HEK293 (cell line): ENCODE measurements around the gene STRBP.
"Not testable (repeated sequence)": the region's sequence is repeated elsewhere in the genome, so short reads cannot be mapped to it uniquely, and the experiment has no call there.

Experiments
- CTCF ChIA-PET: fragments of 350-600 bp; formaldehyde crosslinking; extraction: SDS; loops from one replicate; lab custom pipeline; 2021; ENCODE audit warnings: antibody characterized with exemption; lab: Yijun Ruan, JAX
- POLR2A ChIA-PET: fragments of 300-600 bp; formaldehyde crosslinking; extraction: SDS; loops from one replicate; lab custom pipeline; 2020; ENCODE audit warnings: antibody characterized with exemption, inconsistent platforms; lab: Yijun Ruan, JAX
- H3K27ac ChIP-seq: fragments of 200-500 bp; sonication (Bioruptor generic); 2 replicates; pipeline ENCODE4 v1.5.1; 2014; ENCODE audit warnings: low read depth, low read length, control low read depth, inconsistent platforms; ENCODE audit errors: extremely low read depth
- H3K36me3 ChIP-seq, 2 experiments: fragments of 200-500 bp in 1 of 2; sonication (Bioruptor generic) in 1 of 2; 1 replicate in 1 of 2; 2 replicates in 1 of 2; pipeline ENCODE4 v1.5.1; 2014 to 2017; ENCODE audit warnings: inconsistent platforms in 2 of 2, low read length in 2 of 2; ENCODE audit not compliant: control insufficient read depth in 2 of 2, insufficient read depth in 1 of 2
- H3K4me1 ChIP-seq: fragments of 200-500 bp; sonication (Bioruptor generic); 2 replicates; pipeline ENCODE4 v1.5.1; 2014; ENCODE audit warnings: mild to moderate bottlenecking, low read length, inconsistent platforms; ENCODE audit not compliant: control insufficient read depth, insufficient read depth
- H3K4me3 ChIP-seq: 2 replicates; pipeline ENCODE4 v1.5.1; 2011; ENCODE audit warnings: low read depth, mild to moderate bottlenecking, control low read depth, low read length, moderate library complexity
- H3K9me3 ChIP-seq: fragments of 200-500 bp; sonication (Bioruptor generic); 2 replicates; pipeline ENCODE4 v1.5.1; 2014; ENCODE audit warnings: low read depth, low read length, inconsistent platforms; ENCODE audit not compliant: control insufficient read depth, insufficient read depth
- MZF1 ChIP-seq: fragments of 450-650 bp; formaldehyde crosslinking; IDR thresholded peaks from 2 replicates; pipeline ENCODE4 v1.5.1; 2017; ENCODE audit warnings: missing biosample characterization, missing genetic modification characterization, borderline replicate concordance
- SALL2 ChIP-seq: fragments of 450-650 bp; formaldehyde crosslinking; IDR thresholded peaks from 2 replicates; pipeline ENCODE4 v1.5.0; 2017; ENCODE audit warnings: missing biosample characterization, mild to moderate bottlenecking, missing genetic modification characterization, borderline replicate concordance
- ZBTB17 ChIP-seq: fragments of 450-650 bp; formaldehyde crosslinking; IDR thresholded peaks from 2 replicates; pipeline ENCODE4 v1.5.1; 2016; ENCODE audit warnings: missing biosample characterization, missing genetic modification characterization
- ZBTB7A ChIP-seq: fragments of 450-650 bp; formaldehyde crosslinking; IDR thresholded peaks from 2 replicates; pipeline ENCODE4 v1.5.1; 2016; ENCODE audit warnings: low read depth, missing biosample characterization, missing genetic modification characterization
- ZNF121 ChIP-seq: fragments of 450-650 bp; formaldehyde crosslinking; IDR thresholded peaks from 2 replicates; pipeline ENCODE4 v1.5.1; 2016; ENCODE audit warnings: missing biosample characterization, missing genetic modification characterization
- ZNF585B ChIP-seq: fragments of 450-650 bp; formaldehyde crosslinking; IDR thresholded peaks from 2 replicates; pipeline ENCODE4 v1.5.1; 2016; ENCODE audit warnings: missing biosample characterization, missing genetic modification characterization
- ZNF792 ChIP-seq: fragments of 450-650 bp; formaldehyde crosslinking; IDR thresholded peaks from 2 replicates; pipeline ENCODE4 v1.5.1; 2016; ENCODE audit warnings: missing biosample characterization, missing genetic modification characterization
- TF ChIP-seq, protein P1 (sequence below): fragments of 450-650 bp; formaldehyde crosslinking; optimal IDR thresholded peaks from 2 replicates; pipeline ENCODE3; 2016; ENCODE audit warnings: missing biosample characterization, mild to moderate bottlenecking, missing genetic modification characterization
- TF ChIP-seq, protein P2 (sequence below): fragments of 450-650 bp; formaldehyde crosslinking; IDR thresholded peaks from 2 replicates; pipeline ENCODE4 v1.5.1; 2016; ENCODE audit warnings: missing biosample characterization, missing genetic modification characterization
- TF ChIP-seq, protein P3 (sequence below): fragments of 450-650 bp; formaldehyde crosslinking; IDR thresholded peaks from 2 replicates; pipeline ENCODE4 v1.5.1; 2016; ENCODE audit warnings: missing biosample characterization, missing genetic modification characterization
- TF ChIP-seq, protein P4 (sequence below): fragments of 450-650 bp; formaldehyde crosslinking; IDR thresholded peaks from 2 replicates; pipeline ENCODE4 v1.5.1; 2016; ENCODE audit warnings: missing biosample characterization, missing genetic modification characterization

STRBP gene

DNA sequence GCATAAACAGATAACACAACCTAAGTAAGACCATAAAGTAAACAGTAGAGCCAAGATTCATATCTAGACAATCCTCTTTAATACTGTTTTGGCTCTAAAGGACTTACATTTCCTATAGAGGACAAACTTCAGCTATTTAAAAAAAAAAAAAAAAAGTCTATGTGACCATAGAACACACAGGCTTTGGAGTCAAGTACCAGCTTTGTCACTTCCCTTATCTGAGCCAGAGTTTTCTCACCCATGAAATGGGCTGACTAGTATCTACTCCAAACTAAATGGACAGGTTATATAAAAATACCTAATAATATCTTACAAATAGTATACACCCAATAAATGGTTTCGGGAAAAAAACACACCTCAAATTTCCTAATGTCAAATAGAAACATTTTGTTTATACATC lies 81.3 kb downstream of the STRBP start (continued):
- TF ChIP-seq, protein P1, sequence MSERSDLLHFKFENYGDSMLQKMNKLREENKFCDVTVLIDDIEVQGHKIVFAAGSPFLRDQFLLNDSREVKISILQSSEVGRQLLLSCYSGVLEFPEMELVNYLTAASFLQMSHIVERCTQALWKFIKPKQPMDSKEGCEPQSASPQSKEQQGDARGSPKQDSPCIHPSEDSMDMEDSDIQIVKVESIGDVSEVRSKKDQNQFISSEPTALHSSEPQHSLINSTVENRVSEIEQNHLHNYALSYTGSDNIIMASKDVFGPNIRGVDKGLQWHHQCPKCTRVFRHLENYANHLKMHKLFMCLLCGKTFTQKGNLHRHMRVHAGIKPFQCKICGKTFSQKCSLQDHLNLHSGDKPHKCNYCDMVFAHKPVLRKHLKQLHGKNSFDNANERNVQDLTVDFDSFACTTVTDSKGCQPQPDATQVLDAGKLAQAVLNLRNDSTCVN (tag by site-specific recombination): no peak
- TF ChIP-seq SALL2 (tag by site-specific recombination): no peak
- no peak for TF ChIP-seq MZF1 (tag by site-specific recombination)
- TF ChIP-seq, protein P2, sequence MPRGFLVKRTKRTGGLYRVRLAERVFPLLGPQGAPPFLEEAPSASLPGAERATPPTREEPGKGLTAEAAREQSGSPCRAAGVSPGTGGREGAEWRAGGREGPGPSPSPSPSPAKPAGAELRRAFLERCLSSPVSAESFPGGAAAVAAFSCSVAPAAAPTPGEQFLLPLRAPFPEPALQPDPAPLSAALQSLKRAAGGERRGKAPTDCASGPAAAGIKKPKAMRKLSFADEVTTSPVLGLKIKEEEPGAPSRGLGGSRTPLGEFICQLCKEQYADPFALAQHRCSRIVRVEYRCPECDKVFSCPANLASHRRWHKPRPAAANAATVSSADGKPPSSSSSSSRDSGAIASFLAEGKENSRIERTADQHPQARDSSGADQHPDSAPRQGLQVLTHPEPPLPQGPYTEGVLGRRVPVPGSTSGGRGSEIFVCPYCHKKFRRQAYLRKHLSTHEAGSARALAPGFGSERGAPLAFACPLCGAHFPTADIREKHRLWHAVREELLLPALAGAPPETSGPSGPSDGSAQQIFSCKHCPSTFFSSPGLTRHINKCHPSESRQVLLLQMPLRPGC: no peak
- TF ChIP-seq ZNF792: no peak

DNA sequence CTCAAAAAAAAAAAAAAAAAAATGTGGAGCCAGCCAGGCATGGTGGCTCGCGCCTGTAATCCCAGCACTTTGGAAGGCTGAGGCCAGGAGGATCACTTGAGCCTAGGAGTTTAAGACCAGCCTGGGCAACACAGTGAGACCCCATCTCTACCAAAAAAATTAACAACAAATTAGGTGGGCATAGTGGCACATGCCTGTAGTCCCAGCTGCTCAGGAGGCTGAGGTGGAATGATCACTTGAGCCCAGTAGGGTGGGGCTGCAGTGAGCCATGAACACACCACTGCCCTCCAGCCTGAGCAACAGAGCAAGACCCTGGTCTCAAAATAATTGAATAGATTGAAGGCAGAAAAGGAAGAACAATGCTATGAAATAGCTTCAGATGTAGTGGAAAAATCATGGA lies 82.4 kb downstream of the STRBP start:
- TF ChIP-seq ZNF121 (tag by site-specific recombination): peak; percentile 84
- H3K4me3 ChIP-seq, H3K9me3 ChIP-seq, POLR2A ChIA-PET, H3K27ac ChIP-seq, H3K4me1 ChIP-seq, H3K36me3 ChIP-seq: not testable (repeated sequence)
- CTCF ChIA-PET: interaction anchor here (0.6 to 1.0 kb wide), 2 partner anchors 15 to 40 kb away, joined by 3 to 4 read pairs; no protein-coding TSS in a partner anchor

DNA sequence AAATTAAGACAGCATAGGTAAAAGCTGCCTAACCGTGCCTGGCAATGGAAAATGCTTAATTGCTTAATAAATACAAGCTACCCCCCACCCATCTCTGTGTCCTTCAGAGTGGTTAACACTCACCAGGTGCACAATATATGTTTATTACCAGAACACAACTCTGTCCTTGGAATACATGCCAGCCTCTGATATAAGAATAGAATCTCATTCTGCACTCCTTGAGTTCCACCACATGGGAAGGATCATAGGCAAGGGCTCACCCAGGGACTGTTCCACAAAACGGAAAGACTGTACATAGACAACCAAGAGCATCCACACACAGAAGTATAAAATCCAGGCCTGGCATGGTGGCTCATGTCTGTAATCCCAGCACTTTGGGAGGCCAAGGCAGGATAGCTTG lies 91.4 kb downstream of the STRBP start:
- POLR2A ChIA-PET: no interaction called here
- Histone ChIP-seq H3K9me3 (no peaks in the 10 kb centered on the region), H3K27ac (no peak overlapping the region), H3K4me3 (no peak overlapping the region), H3K36me3 (peaks cover 0 to 9% of the 10 kb centered on the region in 2 experiments; a peak in 1 of 3 replicates), H3K4me1 (no peaks in the 10 kb centered on the region)
- CTCF ChIA-PET: interaction anchor here (0.9 kb wide), 1 partner anchor 38 kb away, joined by 4 read pairs; no protein-coding TSS in a partner anchor
- TF ChIP-seq, protein P3, sequence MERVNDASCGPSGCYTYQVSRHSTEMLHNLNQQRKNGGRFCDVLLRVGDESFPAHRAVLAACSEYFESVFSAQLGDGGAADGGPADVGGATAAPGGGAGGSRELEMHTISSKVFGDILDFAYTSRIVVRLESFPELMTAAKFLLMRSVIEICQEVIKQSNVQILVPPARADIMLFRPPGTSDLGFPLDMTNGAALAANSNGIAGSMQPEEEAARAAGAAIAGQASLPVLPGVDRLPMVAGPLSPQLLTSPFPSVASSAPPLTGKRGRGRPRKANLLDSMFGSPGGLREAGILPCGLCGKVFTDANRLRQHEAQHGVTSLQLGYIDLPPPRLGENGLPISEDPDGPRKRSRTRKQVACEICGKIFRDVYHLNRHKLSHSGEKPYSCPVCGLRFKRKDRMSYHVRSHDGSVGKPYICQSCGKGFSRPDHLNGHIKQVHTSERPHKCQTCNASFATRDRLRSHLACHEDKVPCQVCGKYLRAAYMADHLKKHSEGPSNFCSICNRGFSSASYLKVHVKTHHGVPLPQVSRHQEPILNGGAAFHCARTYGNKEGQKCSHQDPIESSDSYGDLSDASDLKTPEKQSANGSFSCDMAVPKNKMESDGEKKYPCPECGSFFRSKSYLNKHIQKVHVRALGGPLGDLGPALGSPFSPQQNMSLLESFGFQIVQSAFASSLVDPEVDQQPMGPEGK (tag by site-specific recombination): no peak
- no peak for TF ChIP-seq ZNF585B (tag by site-specific recombination)

DNA sequence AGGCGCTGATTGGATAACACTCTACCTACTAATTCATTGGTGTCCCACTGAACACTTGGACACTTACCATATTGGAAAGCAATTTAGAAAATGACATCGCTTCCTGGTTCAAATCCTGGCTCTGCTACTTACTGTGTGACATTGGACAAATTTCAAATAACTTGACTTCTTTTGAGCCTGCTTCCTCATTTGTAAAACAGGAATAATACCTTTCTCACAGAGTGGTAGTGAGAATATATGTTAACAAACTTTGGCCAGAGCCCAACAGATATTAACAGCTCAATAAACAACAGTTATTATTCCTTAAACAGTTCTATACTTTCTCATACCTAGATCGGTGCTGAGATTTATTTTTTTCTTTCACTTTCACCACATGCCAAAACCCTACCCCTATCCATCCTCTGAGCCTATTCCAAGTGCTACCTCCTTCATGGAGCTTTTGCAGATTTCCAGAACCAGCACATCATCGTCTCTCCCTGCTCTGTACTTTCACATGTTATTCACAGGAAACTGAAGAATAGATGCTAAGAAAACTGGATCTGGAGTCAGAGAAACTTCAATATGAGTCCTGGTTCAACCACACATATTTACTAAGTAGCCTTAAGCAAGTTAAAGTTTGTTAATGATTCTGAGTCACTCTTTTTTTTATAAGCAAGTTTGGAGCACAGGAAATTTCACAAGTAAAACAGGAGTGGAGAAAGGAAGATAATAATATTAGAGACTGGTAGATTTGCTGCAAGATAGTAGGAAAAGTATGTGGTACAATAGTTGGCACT lies 92.3 kb downstream of the STRBP start:
- ChIA-PET CTCF (interaction anchor here (0.6 to 0.9 kb wide), 2 partner anchors 39 to 99 kb away, joined by 3 to 4 read pairs; no protein-coding TSS in a partner anchor), POLR2A (no interaction called here)
- Histone ChIP-seq H3K4me3 (no peak overlapping the region), H3K4me1 (no peaks in the 10 kb centered on the region), H3K36me3 (peaks cover 0 to 9% of the 10 kb centered on the region in 2 experiments; a peak in 1 of 3 replicates), H3K9me3 (no peaks in the 10 kb centered on the region), H3K27ac (no peak overlapping the region)
- no peak for TF ChIP-seq ZBTB7A
- TF ChIP-seq, protein P4, sequence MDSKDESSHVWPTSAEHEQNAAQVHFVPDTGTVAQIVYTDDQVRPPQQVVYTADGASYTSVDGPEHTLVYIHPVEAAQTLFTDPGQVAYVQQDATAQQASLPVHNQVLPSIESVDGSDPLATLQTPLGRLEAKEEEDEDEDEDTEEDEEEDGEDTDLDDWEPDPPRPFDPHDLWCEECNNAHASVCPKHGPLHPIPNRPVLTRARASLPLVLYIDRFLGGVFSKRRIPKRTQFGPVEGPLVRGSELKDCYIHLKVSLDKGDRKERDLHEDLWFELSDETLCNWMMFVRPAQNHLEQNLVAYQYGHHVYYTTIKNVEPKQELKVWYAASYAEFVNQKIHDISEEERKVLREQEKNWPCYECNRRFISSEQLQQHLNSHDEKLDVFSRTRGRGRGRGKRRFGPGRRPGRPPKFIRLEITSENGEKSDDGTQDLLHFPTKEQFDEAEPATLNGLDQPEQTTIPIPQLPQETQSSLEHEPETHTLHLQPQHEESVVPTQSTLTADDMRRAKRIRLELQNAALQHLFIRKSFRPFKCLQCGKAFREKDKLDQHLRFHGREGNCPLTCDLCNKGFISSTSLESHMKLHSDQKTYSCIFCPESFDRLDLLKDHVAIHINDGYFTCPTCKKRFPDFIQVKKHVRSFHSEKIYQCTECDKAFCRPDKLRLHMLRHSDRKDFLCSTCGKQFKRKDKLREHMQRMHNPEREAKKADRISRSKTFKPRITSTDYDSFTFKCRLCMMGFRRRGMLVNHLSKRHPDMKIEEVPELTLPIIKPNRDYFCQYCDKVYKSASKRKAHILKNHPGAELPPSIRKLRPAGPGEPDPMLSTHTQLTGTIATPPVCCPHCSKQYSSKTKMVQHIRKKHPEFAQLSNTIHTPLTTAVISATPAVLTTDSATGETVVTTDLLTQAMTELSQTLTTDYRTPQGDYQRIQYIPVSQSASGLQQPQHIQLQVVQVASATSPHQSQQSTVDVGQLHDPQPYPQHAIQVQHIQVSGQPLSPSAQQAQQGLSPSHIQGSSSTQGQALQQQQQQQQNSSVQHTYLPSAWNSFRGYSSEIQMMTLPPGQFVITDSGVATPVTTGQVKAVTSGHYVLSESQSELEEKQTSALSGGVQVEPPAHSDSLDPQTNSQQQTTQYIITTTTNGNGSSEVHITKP (tag by site-specific recombination): no peak
- no peak for TF ChIP-seq ZBTB17 (tag by site-specific recombination)
